Keratinocyte (primary cell): ENCODE results near the gene AKR1B1.

ENCODE experiments used
- EZH2 ChIP-seq: IDR thresholded peaks from one replicate; pipeline ENCODE4 v1.6.1; 2012; ENCODE audit warnings: inconsistent platforms, mild to moderate bottlenecking, low read length, moderate library complexity
- TF ChIP-seq, protein P1 (sequence below), 3 experiments: IDR thresholded peaks in 1 of 3; conservative IDR thresholded peaks in 1 of 3; optimal IDR thresholded peaks in 1 of 3; 2 replicates in 2 of 3; 3 replicates in 1 of 3; pipeline versions ENCODE3 to v1.5.1; 2011; ENCODE audit warnings: low read length in 3 of 3, mild to moderate bottlenecking in 3 of 3, moderate library complexity in 2 of 3, control low read depth in 1 of 3, inconsistent platforms in 1 of 3; ENCODE audit not compliant: insufficient read depth in 2 of 3; ENCODE audit errors: extremely low read depth in 1 of 3

DNA sequence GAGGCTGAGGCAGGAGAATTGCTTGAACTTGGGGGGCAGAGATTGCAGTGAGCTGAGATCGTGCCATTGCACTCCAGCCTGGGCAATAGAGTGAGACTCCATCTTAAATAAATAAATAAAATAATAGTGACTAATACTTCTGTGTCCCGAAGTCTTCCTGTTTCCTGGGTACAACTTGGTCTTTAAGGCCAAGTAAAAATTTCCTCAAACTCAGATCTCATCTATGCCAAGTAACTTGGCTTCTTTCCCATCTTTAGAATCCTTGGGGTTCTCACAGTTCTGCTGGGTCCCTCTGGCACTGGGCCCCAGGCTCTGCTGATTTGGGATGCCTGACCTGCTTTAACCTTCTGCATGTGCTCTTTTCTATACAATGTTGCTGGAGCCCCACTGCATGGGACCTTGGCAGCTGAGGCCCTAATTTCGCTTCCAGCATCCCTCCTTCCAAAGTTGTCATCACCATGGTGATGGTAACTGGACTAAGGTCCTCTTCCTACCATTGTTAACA lies 45.8 kb upstream of the AKR1B1 start:
- TF ChIP-seq, protein P1, sequence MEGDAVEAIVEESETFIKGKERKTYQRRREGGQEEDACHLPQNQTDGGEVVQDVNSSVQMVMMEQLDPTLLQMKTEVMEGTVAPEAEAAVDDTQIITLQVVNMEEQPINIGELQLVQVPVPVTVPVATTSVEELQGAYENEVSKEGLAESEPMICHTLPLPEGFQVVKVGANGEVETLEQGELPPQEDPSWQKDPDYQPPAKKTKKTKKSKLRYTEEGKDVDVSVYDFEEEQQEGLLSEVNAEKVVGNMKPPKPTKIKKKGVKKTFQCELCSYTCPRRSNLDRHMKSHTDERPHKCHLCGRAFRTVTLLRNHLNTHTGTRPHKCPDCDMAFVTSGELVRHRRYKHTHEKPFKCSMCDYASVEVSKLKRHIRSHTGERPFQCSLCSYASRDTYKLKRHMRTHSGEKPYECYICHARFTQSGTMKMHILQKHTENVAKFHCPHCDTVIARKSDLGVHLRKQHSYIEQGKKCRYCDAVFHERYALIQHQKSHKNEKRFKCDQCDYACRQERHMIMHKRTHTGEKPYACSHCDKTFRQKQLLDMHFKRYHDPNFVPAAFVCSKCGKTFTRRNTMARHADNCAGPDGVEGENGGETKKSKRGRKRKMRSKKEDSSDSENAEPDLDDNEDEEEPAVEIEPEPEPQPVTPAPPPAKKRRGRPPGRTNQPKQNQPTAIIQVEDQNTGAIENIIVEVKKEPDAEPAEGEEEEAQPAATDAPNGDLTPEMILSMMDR (optimal IDR thresholded peaks at IDR 0.05 in 1 of 3, IDR thresholded peaks at IDR 0.05 in 1 of 3, conservative IDR thresholded peaks at IDR 0.05 in 1 of 3; ENCODE audit: extremely low read depth in 1 of 3, insufficient read depth in 2 of 3, low read length in 3 of 3) = no peak
- no peak for TF ChIP-seq EZH2
